ENCODE data around the gene PTGIS.
A peak's percentile ranks its signal among the peaks of the same experiment; 100 is the strongest.

Gene PTGIS

DNA sequence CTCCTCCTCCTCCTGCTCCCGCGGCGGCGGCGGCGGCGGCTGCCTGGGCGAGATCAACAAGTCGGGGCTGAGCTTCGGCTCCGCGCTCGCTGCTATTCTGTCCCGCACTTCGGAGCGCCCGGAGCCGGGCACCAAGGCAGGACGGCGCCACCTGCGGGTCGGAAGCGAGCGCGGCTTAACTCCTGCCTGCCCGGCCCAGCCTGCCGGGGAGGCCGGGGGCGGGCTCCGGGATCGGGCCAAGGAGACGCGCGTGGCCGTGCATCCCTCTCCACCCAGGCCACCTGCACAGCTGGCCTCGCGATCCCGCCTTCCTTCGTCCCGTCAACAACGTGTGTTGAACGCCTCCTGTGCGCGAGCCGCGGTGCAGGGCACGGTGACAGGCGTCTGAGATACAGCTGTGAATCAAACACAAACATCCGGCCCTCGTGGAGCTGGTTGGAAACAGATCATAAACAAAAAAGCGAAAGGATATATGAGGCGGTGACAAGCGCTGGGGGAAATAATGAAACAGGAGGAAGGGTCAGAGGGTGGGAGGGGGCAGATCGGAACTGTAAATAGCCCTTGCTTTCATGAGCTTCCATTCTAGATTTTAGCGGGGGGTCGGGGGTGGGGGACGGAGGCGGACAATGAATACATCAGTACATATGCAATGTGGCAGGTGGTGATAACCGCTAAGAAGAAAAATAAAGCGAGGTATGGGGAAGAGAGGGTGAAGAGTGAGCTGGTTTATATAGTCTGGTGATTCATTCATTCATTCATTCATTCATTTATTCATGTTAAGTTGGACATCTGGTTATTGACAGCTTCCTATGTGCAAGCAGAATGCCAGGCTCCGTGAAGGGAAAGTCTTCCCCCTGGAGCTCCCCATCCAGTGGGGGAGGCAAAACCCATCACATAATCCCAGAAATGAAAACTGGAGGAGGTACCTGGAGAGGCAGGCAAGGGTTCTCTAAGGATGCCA lies 83.5 kb downstream of the PTGIS start:
- peak; percentile 84 for DNase-seq

DNA sequence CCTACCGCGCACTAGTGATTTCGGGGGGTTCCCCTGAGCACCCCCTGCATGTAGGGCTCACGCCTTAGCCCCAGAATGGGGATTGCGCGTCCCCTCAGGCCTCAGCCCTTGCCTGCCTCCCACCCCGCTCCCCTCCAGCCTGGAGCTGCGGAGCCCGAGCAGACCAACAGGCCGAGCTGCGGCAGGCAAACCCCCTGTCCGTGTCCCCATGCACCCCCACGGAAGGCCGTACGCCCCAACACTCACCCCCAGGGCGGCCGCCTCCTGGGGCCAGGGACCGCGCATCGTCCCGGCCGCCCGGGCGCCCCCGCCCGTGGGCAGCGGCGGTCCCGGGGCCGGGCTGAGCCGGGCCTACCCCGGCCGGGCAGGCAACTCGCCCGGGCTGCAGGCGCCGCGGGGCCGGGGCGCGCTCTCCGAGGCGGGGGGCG lies 84.2 kb downstream of the PTGIS start:
- DNase-seq, result no peak

DNA sequence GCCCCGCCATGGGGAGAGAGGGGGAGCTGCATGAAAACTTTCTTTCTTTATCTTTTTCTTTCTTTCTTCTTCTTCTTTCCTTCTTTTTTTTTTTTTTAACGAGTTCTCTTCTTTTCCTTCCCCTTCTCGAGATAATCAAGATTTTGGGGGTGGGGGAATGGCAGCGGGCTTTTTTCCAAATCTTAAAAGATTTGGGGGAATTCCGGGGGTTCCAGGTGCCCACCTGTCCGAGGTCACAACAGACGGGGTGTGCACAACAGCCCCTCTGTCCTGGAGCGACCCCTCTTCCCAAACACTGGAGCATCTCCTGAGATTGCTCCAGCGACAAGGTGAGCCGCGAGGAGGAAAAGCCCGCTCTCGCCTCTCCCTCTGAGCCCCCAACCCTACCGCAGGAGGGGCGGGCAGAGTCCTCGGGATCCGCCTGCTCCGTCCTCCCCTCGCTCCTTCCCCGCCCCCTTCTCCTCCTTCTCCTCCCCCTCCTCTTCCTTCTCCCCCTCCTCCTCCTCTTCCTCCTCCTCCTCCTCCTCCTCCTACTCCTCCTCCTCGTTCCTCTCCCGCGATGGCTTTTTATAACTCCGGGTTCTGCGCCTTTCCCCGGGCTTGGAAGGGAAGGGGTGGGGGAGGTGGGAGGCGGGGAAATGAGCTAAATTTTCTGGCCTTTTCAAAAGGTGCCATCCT lies 84.8 kb downstream of the PTGIS start:
- DNase-seq, result no peak

DNA sequence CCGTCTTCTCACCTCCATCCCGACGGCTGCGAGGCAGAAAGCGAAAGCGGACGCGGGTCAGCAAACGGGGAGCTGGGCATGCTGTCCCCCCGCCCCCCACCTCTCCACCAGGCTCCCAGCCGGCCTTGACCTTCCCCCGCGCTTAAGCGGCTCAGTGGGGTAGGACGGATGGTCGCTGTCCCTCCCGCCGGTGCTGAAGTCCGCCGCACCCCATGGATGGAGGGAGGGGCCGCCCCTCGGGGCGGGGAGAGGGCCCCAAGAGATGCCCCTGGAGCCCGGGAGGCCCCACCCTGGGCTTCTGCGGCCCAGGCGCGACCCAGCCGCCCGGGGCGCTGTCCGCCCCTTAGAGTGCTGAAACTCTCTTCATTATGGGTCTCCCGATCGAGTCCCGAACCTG lies 85.3 kb downstream of the PTGIS start, which contains the start of gene KCNB1:
KCNB1 (minus strand) TSS at position 48 of the 397 bp plus-strand sequence. CDS start 188 bp downstream, outside the sequence.
- peak; percentile 42 for DNase-seq

DNA sequence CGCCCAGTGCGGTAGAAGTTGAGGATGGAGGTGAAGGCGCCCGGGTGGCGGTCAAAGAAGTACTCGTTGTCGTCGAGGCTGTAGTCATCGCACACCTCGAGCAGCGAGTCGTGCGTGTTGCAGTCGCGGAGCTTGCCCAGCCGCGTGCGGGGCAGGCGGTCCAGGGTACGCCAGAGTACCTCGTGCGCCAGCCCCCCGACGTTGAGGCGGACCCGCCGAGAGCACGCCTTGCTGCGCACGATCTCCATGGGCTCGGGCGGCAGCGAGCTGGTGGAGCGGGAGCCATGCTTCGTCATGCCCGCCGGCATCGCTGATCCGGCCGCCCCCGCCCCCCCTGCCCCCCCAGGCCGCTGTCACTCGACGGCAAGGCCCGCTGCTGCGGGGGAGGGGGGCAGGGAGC lies 85.8 kb downstream of the PTGIS start:
- no peak for DNase-seq

DNA sequence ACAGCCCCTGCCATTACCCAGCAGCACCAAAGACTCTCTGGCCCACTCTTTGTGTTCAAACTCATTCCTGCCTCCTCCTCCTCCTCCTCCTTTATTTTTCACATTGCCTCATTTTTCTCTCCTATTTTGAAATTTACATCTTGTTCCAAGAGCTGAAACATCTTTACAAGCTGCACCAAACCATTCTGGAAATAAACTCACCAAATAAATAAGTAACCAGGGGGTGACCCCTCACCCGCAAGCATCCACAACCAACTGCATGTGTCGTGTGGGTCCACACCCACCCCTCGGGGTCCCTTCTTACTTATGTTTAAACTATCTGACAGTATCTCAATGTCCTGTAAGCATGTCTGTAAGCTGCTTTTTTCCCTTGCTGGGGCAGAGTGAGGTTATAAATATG lies 86.8 kb downstream of the PTGIS start:
- no peak for DNase-seq

DNA sequence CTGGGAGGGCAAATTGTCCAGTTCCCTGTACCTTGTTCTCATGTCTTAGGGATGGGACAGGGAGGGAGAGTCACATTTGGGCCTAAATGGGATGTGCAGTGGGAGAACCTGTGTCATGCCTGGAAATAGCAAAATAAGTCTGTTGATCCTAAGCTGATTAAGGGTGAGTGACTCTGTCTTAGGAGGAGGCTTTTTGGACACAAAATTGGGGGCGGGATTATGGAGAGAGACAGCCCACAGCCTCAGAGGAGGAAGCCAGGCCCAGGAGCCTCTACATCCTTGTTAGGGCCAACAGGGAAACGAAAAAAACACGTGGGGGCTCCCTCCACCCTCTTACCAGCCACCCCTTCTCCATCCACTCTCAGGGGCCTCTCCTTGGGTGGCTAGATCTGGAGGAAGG lies 87.7 kb downstream of the PTGIS start:
- no peak for DNase-seq

DNA sequence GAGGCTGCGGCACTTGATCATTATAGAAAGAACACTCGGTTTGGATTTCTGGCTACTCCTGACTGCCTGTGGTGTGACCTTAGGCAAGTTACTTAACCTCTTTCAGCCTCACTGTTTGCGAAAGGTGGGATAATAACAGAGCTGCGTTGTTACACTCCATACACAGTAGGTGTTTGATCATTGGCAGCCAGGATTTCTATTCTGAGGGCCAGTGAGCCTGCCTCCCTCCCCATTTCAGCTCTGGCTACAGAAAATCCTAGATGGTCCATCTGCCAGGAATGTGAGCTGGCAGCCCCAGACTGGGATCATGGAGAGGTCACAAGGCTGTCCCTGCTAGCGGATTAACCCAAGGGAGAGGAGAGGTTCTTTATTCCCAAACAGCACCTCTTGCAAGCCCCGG lies 88.2 kb downstream of the PTGIS start:
- no peak for DNase-seq

DNA sequence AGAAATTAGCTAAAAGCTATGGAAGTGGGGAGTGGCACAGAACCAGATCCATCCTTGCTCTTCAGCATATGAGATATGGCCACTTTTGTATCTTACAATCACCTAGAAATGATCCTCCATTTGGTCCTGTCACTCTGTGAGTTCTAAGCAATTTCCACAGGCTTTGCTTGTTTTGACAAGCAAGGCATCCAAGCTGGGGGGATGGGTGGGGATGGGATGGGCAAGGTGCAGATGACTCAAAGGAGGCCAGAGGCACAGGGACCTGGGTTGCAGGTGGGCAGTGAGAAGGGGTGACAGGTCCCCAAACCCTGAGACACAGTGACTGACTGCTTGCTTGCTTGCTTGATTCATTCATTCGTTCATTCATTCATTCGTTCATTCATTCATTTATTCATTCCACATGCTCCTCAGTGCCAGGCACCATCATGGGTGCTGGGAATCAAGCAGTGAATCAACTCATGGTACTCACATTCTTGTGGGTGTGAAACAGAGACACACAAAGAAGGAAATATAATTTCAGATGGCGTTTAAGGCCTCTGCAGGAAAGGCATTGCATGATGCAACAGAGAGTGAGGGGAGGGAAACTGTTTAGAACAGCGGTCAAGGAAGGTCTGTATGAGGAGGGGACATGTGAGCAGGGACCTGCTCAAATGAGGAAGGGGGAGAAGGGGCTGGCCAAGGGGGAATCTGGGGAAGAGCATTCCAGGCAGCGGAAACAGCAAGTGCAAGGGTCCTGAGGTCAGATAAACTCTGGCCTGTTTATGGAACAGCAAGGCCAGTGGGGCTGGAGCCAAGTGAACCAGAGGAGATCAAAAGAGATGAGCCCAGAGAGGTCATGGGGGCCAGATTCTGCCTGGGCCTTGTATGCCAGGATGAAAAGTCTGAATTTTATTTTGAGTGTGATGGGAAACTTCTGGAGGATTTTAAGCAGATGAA lies 88.9 kb downstream of the PTGIS start:
- DNase-seq, result no peak

DNA sequence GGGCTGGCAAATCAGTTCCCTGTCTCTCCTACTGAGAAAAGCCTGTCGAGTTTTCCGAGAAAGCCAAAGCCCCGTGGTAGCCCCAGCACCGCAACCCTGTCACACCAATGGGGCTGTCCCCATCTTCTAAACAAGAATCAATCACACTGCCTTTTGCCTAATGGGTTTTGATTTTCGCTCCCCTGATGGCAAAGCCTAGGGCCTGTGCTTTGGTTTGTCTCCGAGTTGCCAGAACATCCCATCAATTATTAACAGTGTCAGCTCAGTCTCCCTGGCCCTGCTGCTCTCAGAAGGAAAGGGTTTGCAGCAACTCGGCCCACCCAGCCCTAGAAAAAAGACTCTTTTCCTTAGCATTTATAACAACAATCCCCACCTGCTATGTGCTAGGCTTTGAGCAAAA lies 89.7 kb downstream of the PTGIS start:
- DNase-seq, result no peak

DNA sequence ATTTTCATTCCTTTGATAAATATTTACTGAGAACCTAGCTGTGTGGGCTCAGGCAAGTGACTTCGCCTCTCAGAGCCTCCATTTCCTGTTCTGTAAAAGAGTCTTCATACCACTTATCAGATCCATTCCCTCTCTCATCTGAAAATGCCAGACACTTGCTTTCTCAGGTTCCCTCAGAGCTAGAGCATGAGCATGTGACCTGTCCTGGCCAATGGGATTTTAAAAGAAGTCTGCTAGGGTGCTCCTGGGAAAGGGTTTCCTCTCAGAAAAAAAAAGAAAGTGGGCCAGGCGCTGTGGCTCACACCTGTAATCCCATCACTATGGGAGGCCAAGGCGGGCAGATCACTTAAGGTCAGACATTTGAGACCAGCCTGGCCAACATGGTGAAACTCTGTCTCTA lies 90.7 kb downstream of the PTGIS start:
- no peak for DNase-seq

DNA sequence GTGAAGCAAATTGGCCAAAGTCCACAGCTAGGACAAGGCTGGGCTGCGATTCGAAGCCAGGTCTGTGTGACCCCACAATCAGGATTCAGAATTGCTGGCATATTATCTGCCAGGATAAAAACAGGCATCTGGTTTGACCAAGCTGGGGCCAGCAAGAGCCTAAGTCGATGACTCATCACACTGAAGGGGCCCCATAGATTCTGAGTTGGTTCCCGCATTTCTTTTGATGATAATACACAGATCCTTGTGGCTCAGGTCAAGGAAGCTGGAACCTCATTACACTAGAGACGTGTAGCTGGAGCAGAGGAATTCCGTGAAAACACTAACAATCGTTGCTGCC lies 92.0 kb downstream of the PTGIS start:
- DNase-seq, result no peak

DNA sequence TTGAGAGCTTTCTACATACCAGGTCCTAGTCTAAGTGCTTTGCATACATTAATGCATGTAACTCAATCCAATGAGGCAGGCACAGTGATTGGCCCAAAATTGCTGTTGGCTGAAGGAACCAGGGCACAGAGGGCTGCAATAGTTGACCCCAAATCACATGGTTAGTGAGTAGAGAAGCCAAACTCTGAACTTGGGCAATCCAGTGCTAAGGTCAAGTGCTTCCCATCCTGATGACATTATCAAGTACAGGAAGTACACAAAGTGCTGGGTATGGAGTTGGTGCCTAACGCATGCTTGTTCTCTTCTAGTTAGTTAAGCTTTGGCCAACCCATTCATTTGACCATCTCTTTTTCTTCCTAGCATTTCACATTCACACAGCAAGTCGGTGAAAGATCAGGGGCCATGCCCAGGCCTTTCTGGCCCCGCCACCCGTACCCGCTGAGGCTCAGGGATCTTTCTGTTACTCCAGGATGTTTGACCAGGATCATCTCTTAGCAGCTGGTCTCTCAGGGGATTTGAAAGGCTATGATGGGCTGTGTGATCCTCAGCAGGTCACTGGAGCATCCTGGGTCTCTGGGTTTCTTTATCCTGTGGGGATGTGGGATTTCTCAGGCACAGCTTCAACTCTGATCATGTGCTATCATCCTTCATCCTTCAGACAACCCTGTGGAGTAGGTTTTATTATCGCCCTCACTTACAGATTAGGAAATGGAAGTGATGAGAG lies 92.5 kb downstream of the PTGIS start:
- no peak for DNase-seq

DNA sequence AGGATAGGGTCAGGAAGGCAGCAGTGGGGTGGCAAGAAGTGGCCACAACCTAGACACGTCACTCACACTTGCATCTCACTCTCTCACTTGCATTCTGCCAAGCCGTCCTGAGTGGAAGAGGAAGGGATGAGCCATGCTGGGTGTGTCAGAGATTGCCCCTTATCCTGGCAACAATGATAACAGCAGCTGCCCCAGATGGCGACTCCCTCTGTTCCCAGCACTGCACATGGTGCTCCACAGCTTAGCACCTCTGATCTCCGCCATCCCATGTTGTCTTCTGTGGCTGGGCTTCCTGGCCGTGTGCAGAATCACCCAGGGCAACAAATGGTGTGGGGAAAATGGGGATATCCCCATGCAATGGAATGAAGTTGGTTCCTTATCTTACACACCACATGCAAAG lies 96.5 kb downstream of the PTGIS start:
- DNase-seq, result no peak

DNA sequence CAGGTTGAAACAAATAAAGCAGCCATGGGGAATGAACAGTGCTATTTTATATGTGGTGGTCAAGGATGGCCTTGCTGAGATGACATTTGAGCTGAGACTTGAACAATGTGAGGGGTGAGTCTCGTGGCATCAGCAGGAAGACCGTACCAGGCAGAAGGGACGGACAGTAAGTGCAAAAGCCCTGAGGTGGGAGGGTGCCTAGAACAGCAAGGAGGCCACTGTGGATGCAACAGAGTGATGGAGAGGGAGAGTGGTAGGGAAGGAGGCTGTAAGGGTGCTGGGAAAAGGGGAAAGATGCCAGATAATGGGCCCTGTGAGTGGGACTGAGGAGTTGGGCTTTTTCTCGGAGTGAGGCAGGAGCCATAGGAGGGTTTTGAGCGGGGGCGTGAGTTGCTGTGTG lies 97.0 kb downstream of the PTGIS start:
- no peak for DNase-seq

DNA sequence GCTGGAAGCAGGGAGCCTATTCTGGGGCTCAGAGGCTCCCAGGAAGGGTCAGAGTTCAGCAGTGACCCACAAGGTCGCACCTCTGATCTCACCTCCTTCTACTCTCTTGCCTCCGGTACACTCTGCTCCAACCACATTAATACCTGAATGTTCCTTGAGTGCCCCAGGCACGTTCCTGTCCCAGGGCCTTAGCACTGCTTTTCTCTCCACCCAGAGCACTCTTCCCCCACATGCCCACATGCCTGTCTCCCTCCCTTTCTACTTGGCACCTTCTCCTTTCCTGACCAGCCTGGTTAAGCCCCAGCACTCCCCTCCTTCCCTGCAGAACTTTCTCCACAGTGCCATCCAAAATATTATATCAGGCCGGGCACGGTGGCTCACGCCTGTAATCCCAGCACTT lies 98.9 kb downstream of the PTGIS start:
- no peak for DNase-seq

DNA sequence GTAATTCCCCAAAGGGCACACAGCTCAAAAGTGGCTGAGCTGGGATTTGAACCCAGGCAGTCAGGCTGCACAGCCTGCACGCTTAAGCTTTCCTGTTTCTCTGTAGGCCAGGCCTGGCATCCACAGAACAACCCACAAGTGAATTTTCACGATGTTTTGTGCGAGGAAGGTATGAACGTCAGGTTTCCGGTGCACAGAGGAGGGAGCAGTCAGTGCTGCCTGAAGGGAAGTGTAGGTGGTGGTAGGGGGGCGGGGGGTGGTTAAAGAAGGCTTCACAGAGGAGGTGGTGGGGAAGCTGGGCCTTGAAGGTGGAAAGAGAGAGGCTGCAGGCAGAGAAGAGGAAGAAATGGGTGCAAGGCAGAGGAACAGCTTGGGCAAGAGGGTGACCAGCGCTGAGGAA lies 99.5 kb downstream of the PTGIS start:
- no peak for DNase-seq

DNA sequence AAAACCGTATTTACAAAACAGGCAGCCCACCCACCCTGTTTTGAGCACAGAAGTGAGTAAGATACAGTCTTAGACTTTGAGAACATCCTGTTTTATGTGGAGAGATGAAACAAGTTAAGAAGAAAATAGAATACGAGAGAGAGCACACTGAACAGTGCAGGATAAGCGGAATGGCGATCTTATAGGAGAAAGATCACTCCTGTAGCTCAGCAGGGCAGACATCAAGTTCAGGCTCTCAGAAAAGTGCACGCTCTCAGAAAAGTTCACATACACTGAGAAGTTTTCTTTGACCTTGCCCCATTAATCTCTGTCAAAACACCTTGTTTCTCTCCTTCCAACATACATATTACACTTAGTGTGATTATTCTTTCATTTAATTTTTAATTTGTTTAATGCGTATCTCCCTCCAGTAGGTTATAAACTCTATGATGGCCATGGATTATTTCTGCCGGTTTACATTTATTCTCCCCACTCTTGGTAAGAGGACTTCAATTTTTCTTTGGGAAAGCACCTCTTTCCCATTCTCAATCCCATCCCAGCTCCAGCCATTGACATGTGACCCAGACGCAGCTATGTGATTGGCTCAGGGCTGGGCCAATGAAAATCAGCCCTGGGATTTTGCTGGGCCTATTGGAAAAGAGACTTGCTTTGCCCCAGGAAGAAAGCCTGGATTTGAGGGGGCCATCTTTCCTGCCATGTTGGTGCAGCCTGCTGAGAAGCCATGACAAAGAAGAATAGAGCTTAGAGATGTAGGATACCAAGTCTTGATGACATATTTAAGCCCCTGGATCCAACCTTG lies 101.6 kb downstream of the PTGIS start:
- no peak for DNase-seq

DNA sequence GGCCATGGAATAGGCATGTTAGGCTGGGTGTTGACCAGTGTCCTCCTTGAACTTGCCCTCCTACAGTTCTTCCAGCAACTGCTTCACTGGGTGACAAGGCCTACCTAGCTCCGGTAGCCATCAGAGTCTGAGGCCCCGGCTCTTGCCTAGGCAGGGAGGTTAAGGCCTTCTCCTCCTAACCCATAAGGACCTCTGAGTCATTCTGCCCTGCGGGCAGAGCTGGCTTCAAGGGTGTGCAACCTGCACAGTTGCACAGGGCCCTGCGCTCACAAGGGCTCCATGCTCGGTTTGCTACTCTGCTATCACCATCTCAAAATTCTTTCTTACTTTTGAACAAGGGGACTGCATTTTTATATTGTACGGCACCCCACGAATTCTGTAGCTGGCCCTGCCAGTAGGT lies 103.4 kb downstream of the PTGIS start:
- DNase-seq, result no peak

DNA sequence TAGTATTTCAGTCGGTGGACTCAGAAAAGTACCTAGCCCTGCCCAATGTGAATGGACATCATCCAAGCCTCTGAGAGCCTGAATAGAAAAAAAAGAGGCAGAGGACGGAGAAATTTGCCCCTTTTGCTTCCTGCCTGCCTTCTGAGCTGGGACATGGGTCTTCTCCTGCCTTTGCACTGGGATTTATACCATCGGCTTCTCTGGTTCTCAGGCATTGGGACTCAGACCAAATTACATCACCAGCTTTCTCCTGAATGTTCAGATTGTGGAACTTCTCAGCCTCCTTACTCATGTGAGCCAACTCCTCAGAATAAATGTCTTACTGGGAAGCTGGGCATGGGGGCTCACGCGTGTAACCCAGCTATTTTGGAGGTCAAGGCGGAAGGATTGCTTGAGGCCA lies 105.3 kb downstream of the PTGIS start:
- no peak for DNase-seq

DNA sequence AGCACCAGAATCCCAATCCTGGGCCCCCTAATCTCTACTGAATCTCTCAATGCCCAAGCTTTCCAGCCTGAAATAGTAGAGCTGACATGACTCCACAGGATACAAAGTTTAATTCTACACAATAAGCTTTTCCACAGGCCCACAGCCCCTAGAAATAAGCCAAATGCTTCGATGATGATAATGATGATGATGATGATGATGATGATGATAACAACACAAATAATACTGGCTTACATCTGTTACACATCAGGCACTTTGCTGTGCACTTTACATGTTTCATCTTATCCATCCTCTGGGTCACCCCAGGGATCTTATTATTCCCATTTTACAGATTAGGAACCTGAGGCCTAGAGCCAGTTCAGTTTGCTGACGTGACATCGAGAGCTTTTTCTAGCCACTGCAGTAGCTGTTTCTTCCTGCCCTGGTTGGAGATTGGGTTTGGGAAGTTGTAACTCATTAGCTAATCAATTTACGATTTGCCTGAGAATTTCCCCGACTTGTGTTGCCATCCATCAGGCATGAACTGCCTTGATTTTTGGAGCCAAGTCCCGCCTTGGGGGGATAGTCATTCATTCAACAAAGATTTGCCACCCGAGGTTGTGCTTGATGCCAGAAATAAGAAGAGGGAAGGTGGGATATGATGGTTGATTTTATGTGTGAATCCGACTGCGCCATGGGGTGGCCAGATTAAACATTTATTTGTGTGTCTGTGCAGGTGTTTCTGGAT lies 105.9 kb downstream of the PTGIS start:
- no peak for DNase-seq

Data from activated CD4-positive, alpha-beta T cell treated with anti-CD3 and anti-CD28 coated beads, Interleukin-2, Interleukin-6, amounts not matched to agents 100 ng/mL and 50 ng/mL, durations not matched to agents 16 hours and 8 hours (primary cell).